Panc1 (cell line): Measurements from ENCODE around the gene TJP2.

Experiments
- CTCF ChIP-seq: fragments of 450-650 bp; IDR thresholded peaks from 2 replicates; pipeline ENCODE4 v1.5.1; 2017; ENCODE audit warnings: mild to moderate bottlenecking
- POLR2AphosphoS5 ChIP-seq: IDR thresholded peaks from 2 replicates; pipeline ENCODE4 v1.6.1; 2012; ENCODE audit warnings: mild to moderate bottlenecking, low read depth, low read length, moderate library complexity
- REST ChIP-seq, 2 experiments: IDR thresholded peaks; 2 replicates each; pipeline ENCODE4 v1.6.1; 2011 to 2012; ENCODE audit warnings: low read depth in 2 of 2, control low read depth in 1 of 2, low read length in 1 of 2, mild to moderate bottlenecking in 1 of 2, moderate library complexity in 1 of 2; ENCODE audit not compliant: insufficient read depth in 1 of 2
- SIN3A ChIP-seq: IDR thresholded peaks from 2 replicates; pipeline ENCODE4 v1.6.1; 2012; ENCODE audit warnings: low read depth, mild to moderate bottlenecking, low read length, moderate library complexity, borderline replicate concordance; ENCODE audit not compliant: insufficient read depth

GRCh38 chr9:69255591-69255990 lies 81.5 kb downstream of the TJP2 start:
- TF ChIP-seq REST (IDR thresholded peaks at IDR 0.05; ENCODE audit: insufficient read depth in 1 of 2, low read depth in 2 of 2, low read length in 1 of 2) (no peak), CTCF (no peak), POLR2AphosphoS5 (no peak), SIN3A (no peak)
